Adrenal gland (tissue), 12 donors: Measurements from ENCODE around the gene PRLR. TPM values are rescaled to one million over a fixed set of nuclear protein-coding genes. Genes with fewer than 3 reads are reported as not detected.

ENCODE experiments used
- DNase-seq, 7 donors: peaks; one replicate each; pipeline ENCODE4 v3.0.0-alpha.2; 2019 to 2020
- H3K27ac ChIP-seq, 5 donors: fragments of 200-600 bp; sonication (generic) in 4 of 5; 1 replicate in 3 of 5; 2 replicates in 2 of 5; pipeline versions ENCODE4 v1.5.1 to v1.8.0; 2016 to 2020; ENCODE audit warnings: mild to moderate bottlenecking in 1 of 5
- H3K27me3 ChIP-seq: fragments of 200-600 bp; 2 replicates; pipeline ENCODE4 v1.8.0; 2021
- H3K36me3 ChIP-seq, 2 donors: fragments of 200-600 bp; replicated peaks in 1 of 2; 1 replicate in 1 of 2; 2 replicates in 1 of 2; pipeline versions ENCODE4 v1.5.1 to v1.8.0; 2018 to 2022
- H3K4me1 ChIP-seq, 2 donors: fragments of 200-600 bp; replicated peaks in 1 of 2; 1 replicate in 1 of 2; 2 replicates in 1 of 2; pipeline versions ENCODE4 v1.5.1 to v1.8.0; 2018 to 2021
- H3K4me3 ChIP-seq, 4 donors: fragments of 200-600 bp; sonication (generic) in 3 of 4; one replicate each; pipeline ENCODE4 v1.5.1; 2016 to 2018
- H3K9me3 ChIP-seq, 3 donors: fragments of 200-600 bp; sonication (generic) in 1 of 3; replicated peaks in 1 of 3; 1 replicate in 2 of 3; 2 replicates in 1 of 3; pipeline versions ENCODE4 v1.5.1 to v1.8.0; 2016 to 2021
- CTCF ChIP-seq, 6 experiments: fragments of 450-650 bp in 4 of 6; fragments of 200-600 bp in 2 of 6; sonication (generic) in 1 of 6; IDR thresholded peaks; 1 replicate in 5 of 6; 2 replicates in 1 of 6; pipeline versions ENCODE4 v1.5.1 to v1.8.0; 2016 to 2021; ENCODE audit warnings: antibody characterized with exemption in 6 of 6, mild to moderate bottlenecking in 2 of 6, moderate library complexity in 1 of 6
- POLR2A ChIP-seq, 2 donors: fragments of 450-650 bp; IDR thresholded peaks; one replicate each; pipeline ENCODE4 v1.6.1; 2017; ENCODE audit warnings: antibody characterized with exemption in 2 of 2, mild to moderate bottlenecking in 2 of 2, moderate library complexity in 1 of 2
- WGBS, 4 donors: extraction: QIAGEN DNeasy Blood & Tissue Kit in 2 of 4; methylation state at CpG; one replicate each; pipeline versions ENCODE4 v1.1.5 to v1.1.7; 2013 to 2017; 5-methylcytosine and 5-hydroxymethylcytosine counted together
- intact Hi-C, 2 donors: fragments of 100-400 bp; cut with DNase I; formaldehyde crosslinking; loops; one replicate each; pipeline versions ENCODE4 v1.14.1 to v1.15.0; 2022 to 2023
- polyA plus RNA-seq, 3 donors: library from polyadenylated mRNA; stranded (reverse); fragments of 200-250 nt in 2 of 3; fragments of 350-450 nt in 1 of 3; fragmentation: Illumina TruSeq in 1 of 3; extraction: RNeasy Lipid Tissue Mini Kit (QIAGEN cat#74804) in 1 of 3; gene quantifications; one replicate each; pipeline ENCODE4 v1.2.3, GENCODE V29; 2013 to 2014
- total RNA-seq, 9 donors: library from RNA; depleted of rRNA in 4 of 9; stranded (reverse); fragments of >200 nt in 4 of 9; fragments of 120-200 nt in 1 of 9; fragmentation: NEBNext Ultra II Directional in 1 of 9; extraction: Animal tissue kit (Norgen Biotek cat#: 25700) in 1 of 9; gene quantifications; one replicate each; pipeline versions ENCODE4 v1.1.0 to v1.2.4, GENCODE V29; 2013 to 2023
- donor health status: healthy with polysubstance abuse.
- donor health status: Bipolar disorder and iron deficiency.
- donor health status: DM: yes; HTN: yes; CAD: no.
- donor health status: DM: no; HTN: no; CAD: no.
- donor health status: DM: no; HTN: no; CAD: no.
- donor health status: DM: yes; HTN: yes; CAD: no.

Gene PRLR
- total and polyA plus RNA-seq, 12 donors = 2.1 to 149 (median 74.1) TPM

GRCh38 chr5:35089334-35090314 is 140.7 kb downstream of the PRLR start:
- no peak overlapping the region for H3K27ac ChIP-seq
- WGBS, 4 donors = 67 to 70% (median 69%) methylated on average over 7 of the region's 7 CpGs
- H3K4me1 ChIP-seq = peaks cover 0 to 4% of the 10 kb centered on the region in 2 donors
- no peaks in the 10 kb centered on the region for H3K36me3 ChIP-seq
- DNase-seq = peak; percentile 46 to 81 (median 67)
- H3K27me3 ChIP-seq = no peaks in the 10 kb centered on the region
- intact Hi-C loops = loop anchor here (10.0 kb wide), 4 partner anchors 95 to 835 kb away; no protein-coding TSS in a partner anchor
- H3K4me3 ChIP-seq = no peak overlapping the region
- TF ChIP-seq POLR2A (IDR thresholded peaks at IDR 0.05) = no peak
- peak; percentile 53 to 78 (median 76) for TF ChIP-seq CTCF (IDR thresholded peaks at IDR 0.05)
- no peaks in the 10 kb centered on the region for H3K9me3 ChIP-seq

GRCh38 chr5:35087991-35088390 is 142.3 kb downstream of the PRLR start:
- WGBS, 4 donors = 44 to 58% (median 49%) methylated on average over 3 of the region's 3 CpGs

GRCh38 chr5:35083150-35083549 is 147.1 kb downstream of the PRLR start:
- H3K4me3 ChIP-seq = no peak overlapping the region
- H3K27me3 ChIP-seq = no peaks in the 10 kb centered on the region
- 51 to 65% (median 54%) methylated on average over 3 of the region's 3 CpGs for WGBS, 4 donors
- H3K36me3 ChIP-seq = no peaks in the 10 kb centered on the region
- DNase-seq = peak in 5 of 7 donors; percentile 37 to 76 (median 47)
- intact Hi-C loops = loop anchor here in 1 of 2 donors (10.0 kb wide), 1 partner anchor 842 kb away; no protein-coding TSS in a partner anchor
- no peaks in the 10 kb centered on the region for H3K4me1 ChIP-seq
- no peaks in the 10 kb centered on the region for H3K9me3 ChIP-seq
- no peak for TF ChIP-seq POLR2A (IDR thresholded peaks at IDR 0.05)
- TF ChIP-seq CTCF (IDR thresholded peaks at IDR 0.05) = no peak
- H3K27ac ChIP-seq = no peak overlapping the region

More at GRCh38 chr5:35087991-35088390, 142.3 kb downstream of the PRLR start:
- Histone ChIP-seq H3K27ac (peak overlapping the region in 1 of 5 donors; percentile 23), H3K9me3 (no peaks in the 10 kb centered on the region), H3K36me3 (no peaks in the 10 kb centered on the region), H3K4me3 (no peak overlapping the region), H3K4me1 (peaks cover 0 to 4% of the 10 kb centered on the region in 2 donors), H3K27me3 (no peaks in the 10 kb centered on the region)
- intact Hi-C loops = loop anchor here in 1 of 2 donors (10.0 kb wide), 1 partner anchor 837 kb away; no protein-coding TSS in a partner anchor
- peak; percentile 24 to 77 (median 65) for DNase-seq
- TF ChIP-seq POLR2A (IDR thresholded peaks at IDR 0.05) (no peak), CTCF (IDR thresholded peaks at IDR 0.05) (no peak)

- no peak for TF ChIP-seq CTCF (IDR thresholded peaks at IDR 0.05)
- TF ChIP-seq POLR2A (IDR thresholded peaks at IDR 0.05) = no peak
- no peaks in the 10 kb centered on the region for H3K4me1 ChIP-seq
- no peak overlapping the region for H3K27ac ChIP-seq
- WGBS, 4 donors = 93 to 99% (median 95%) methylated on average over 3 of the region's 3 CpGs
- no peaks in the 10 kb centered on the region for H3K36me3 ChIP-seq
- H3K4me3 ChIP-seq = no peak overlapping the region
- no peak for DNase-seq
- intact Hi-C loops = loop anchor here in 1 of 2 donors (10.0 kb wide), 1 partner anchor 842 kb away; no protein-coding TSS in a partner anchor
- H3K27me3 ChIP-seq = no peaks in the 10 kb centered on the region
- no peaks in the 10 kb centered on the region for H3K9me3 ChIP-seq
Observed at GRCh38 chr5:35082530-35082929, 147.8 kb downstream of the PRLR start.
